Measurements from ENCODE around the gene MPI. TPM values are rescaled to one million over a fixed set of nuclear protein-coding genes. Genes with fewer than 3 reads are reported as not detected.

MPI gene
- total and polyA plus RNA-seq, 4 donors, result 16.1 to 38.4 (median 31.9) TPM

DNA sequence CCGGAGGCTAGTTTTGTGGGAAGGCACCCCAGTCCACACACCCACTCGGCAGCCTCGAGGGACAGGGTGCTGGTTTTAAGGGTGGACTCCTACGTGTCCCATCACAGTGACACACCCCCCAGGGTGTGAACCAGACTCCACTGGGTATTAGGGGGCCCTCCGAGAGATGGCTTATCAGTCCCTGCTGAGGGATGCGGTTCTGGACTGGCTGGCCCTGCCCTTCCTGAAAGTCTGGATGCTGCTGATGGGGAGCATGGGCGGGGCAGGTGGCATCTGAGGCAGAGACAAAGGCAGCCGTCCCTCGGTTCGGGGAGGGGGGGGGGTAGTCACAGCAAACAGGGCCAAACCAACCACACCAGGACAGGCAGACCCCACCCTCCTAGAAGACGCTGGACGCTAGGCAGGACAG, 45.9 kb upstream of the MPI start:
- TF ChIP-seq JUND (IDR thresholded peaks at IDR 0.05) (no peak), YY1 (IDR thresholded peaks at IDR 0.05) (no peak), HNF4G (IDR thresholded peaks at IDR 0.05) (no peak), FOXA1 (IDR thresholded peaks at IDR 0.05) (no peak), NR2F2 (IDR thresholded peaks at IDR 0.05) (no peak), EGR1 (IDR thresholded peaks at IDR 0.05; ENCODE audit: low read depth in 2 of 2) (no peak), CTCF (IDR thresholded peaks at IDR 0.05; ENCODE audit: low read depth, low read length, missing input control) (no peak), RAD21 (IDR thresholded peaks at IDR 0.05) (no peak), HNF4A (conservative IDR thresholded peaks at IDR 0.05) (no peak), RXRA (IDR thresholded peaks at IDR 0.05) (no peak), SP1 (IDR thresholded peaks at IDR 0.05) (no peak), TAF1 (conservative IDR thresholded peaks at IDR 0.05) (no peak), ATF3 (IDR thresholded peaks at IDR 0.05) (no peak), GABPA (IDR thresholded peaks at IDR 0.05 in 1 of 2, conservative IDR thresholded peaks at IDR 0.05 in 1 of 2) (no peak)
- TF ChIP-seq, protein P1, sequence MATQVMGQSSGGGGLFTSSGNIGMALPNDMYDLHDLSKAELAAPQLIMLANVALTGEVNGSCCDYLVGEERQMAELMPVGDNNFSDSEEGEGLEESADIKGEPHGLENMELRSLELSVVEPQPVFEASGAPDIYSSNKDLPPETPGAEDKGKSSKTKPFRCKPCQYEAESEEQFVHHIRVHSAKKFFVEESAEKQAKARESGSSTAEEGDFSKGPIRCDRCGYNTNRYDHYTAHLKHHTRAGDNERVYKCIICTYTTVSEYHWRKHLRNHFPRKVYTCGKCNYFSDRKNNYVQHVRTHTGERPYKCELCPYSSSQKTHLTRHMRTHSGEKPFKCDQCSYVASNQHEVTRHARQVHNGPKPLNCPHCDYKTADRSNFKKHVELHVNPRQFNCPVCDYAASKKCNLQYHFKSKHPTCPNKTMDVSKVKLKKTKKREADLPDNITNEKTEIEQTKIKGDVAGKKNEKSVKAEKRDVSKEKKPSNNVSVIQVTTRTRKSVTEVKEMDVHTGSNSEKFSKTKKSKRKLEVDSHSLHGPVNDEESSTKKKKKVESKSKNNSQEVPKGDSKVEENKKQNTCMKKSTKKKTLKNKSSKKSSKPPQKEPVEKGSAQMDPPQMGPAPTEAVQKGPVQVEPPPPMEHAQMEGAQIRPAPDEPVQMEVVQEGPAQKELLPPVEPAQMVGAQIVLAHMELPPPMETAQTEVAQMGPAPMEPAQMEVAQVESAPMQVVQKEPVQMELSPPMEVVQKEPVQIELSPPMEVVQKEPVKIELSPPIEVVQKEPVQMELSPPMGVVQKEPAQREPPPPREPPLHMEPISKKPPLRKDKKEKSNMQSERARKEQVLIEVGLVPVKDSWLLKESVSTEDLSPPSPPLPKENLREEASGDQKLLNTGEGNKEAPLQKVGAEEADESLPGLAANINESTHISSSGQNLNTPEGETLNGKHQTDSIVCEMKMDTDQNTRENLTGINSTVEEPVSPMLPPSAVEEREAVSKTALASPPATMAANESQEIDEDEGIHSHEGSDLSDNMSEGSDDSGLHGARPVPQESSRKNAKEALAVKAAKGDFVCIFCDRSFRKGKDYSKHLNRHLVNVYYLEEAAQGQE (IDR thresholded peaks at IDR 0.05), result no peak
- TF ChIP-seq, protein P2, sequence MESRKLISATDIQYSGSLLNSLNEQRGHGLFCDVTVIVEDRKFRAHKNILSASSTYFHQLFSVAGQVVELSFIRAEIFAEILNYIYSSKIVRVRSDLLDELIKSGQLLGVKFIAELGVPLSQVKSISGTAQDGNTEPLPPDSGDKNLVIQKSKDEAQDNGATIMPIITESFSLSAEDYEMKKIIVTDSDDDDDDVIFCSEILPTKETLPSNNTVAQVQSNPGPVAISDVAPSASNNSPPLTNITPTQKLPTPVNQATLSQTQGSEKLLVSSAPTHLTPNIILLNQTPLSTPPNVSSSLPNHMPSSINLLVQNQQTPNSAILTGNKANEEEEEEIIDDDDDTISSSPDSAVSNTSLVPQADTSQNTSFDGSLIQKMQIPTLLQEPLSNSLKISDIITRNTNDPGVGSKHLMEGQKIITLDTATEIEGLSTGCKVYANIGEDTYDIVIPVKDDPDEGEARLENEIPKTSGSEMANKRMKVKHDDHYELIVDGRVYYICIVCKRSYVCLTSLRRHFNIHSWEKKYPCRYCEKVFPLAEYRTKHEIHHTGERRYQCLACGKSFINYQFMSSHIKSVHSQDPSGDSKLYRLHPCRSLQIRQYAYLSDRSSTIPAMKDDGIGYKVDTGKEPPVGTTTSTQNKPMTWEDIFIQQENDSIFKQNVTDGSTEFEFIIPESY (IDR thresholded peaks at IDR 0.05), result no peak
- TF ChIP-seq, protein P3, sequence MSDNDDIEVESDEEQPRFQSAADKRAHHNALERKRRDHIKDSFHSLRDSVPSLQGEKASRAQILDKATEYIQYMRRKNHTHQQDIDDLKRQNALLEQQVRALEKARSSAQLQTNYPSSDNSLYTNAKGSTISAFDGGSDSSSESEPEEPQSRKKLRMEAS (IDR thresholded peaks at IDR 0.05), result no peak
- Histone ChIP-seq H3K4me3 (ENCODE audit: low read depth in 1 of 3, low read length in 3 of 3) (no peak overlapping the region), H3K9ac (ENCODE audit: low read depth in 1 of 2, low read length in 2 of 2) (no peak overlapping the region), H3K9me3 (ENCODE audit: control insufficient read depth in 4 of 4, low read length in 3 of 4) (no peaks in the 10 kb centered on the region), H3K4me1 (ENCODE audit: control insufficient read depth in 4 of 4, insufficient read depth in 4 of 4, low read length in 3 of 4) (peaks cover 5 to 25% (median 15%) of the 10 kb centered on the region in 4 donors), H3K36me3 (ENCODE audit: control insufficient read depth in 4 of 4, insufficient read depth in 3 of 4, low read depth in 1 of 4, low read length in 3 of 4) (peaks cover 3 to 23% (median 10%) of the 10 kb centered on the region in 4 donors), H3K27me3 (ENCODE audit: control insufficient read depth in 4 of 4, insufficient read depth in 4 of 4, low read length in 3 of 4) (no peaks in the 10 kb centered on the region), H3K27ac (ENCODE audit: low read depth in 1 of 2, low read length in 2 of 2) (peak overlapping the region; percentile 66 to 78)
- DNase-seq (ENCODE audit: low spot score), result peak; percentile 61
- WGBS, result 75% methylated on average over 12 of the region's 12 CpGs

All from liver (tissue), 9 donors.